Mesendoderm (in vitro differentiated cells): ENCODE measurements around the gene RDH13.
A peak's percentile ranks its signal among the peaks of the same experiment; 100 is the strongest.
"Not testable (repeated sequence)": the region's sequence is repeated elsewhere in the genome, so short reads cannot be mapped to it uniquely, and the experiment has no call there.

Experiments
- DNase-seq: peaks from one replicate; pipeline ENCODE4 v3.0.0; 2013
- H2AK5ac ChIP-seq: 2 replicates; pipeline ENCODE4 v1.6.1; 2013; ENCODE audit warnings: low read length, inconsistent platforms
- H2BK120ac ChIP-seq: 2 replicates; pipeline ENCODE4 v1.6.1; 2013; ENCODE audit warnings: low read depth, mild to moderate bottlenecking, low read length, moderate library complexity, mixed read lengths
- H2BK15ac ChIP-seq: replicated peaks from 2 replicates; pipeline ENCODE4 v1.6.1; 2013; ENCODE audit warnings: low read depth, mild to moderate bottlenecking, moderate library complexity
- H2BK5ac ChIP-seq: 2 replicates; pipeline ENCODE4 v1.6.1; 2013; ENCODE audit warnings: low read length, inconsistent platforms
- H3K18ac ChIP-seq: 2 replicates; pipeline ENCODE4 v1.6.1; 2013; ENCODE audit warnings: mild to moderate bottlenecking, low read length, mixed read lengths
- H3K23ac ChIP-seq: one replicate; pipeline ENCODE4 v1.6.1; 2013; ENCODE audit warnings: low read length
- H3K27ac ChIP-seq: 2 replicates; pipeline ENCODE4 v1.5.1; 2013; ENCODE audit warnings: low read depth, mild to moderate bottlenecking, inconsistent platforms, low read length, moderate library complexity
- H3K27me3 ChIP-seq: 2 replicates; pipeline ENCODE4 v1.6.1; 2013; ENCODE audit warnings: low read length, control low read depth, mild to moderate bottlenecking, inconsistent platforms; ENCODE audit not compliant: insufficient read depth, poor library complexity
- H3K36me3 ChIP-seq: 2 replicates; pipeline ENCODE4 v1.6.1; 2013; ENCODE audit warnings: low read length, inconsistent platforms; ENCODE audit not compliant: control insufficient read depth, insufficient read depth
- H3K4ac ChIP-seq: one replicate; pipeline ENCODE4 v1.6.1; 2013; ENCODE audit warnings: low read depth, mild to moderate bottlenecking, low read length, moderate library complexity
- H3K4me1 ChIP-seq: 2 replicates; pipeline ENCODE4 v1.6.1; 2013; ENCODE audit warnings: low read depth, low read length, inconsistent platforms; ENCODE audit not compliant: control insufficient read depth
- H3K4me2 ChIP-seq: 2 replicates; pipeline ENCODE4 v1.6.1; 2013; ENCODE audit warnings: low read length
- H3K4me3 ChIP-seq: 2 replicates; pipeline ENCODE4 v1.5.1; 2013; ENCODE audit warnings: mild to moderate bottlenecking, low read length
- H3K56ac ChIP-seq: one replicate; pipeline ENCODE4 v1.6.1; 2013; ENCODE audit warnings: low read length
- H3K79me1 ChIP-seq: 2 replicates; pipeline ENCODE4 v1.6.1; 2013; ENCODE audit warnings: low read length, inconsistent platforms
- H3K79me2 ChIP-seq: 2 replicates; pipeline ENCODE4 v1.6.1; 2013; ENCODE audit warnings: mild to moderate bottlenecking, low read length; ENCODE audit not compliant: control insufficient read depth, insufficient read depth
- H3K9ac ChIP-seq: 2 replicates; pipeline ENCODE4 v1.6.1; 2013; ENCODE audit warnings: low read length, inconsistent platforms
- H4K5ac ChIP-seq: one replicate; pipeline ENCODE4 v1.6.1; 2013; ENCODE audit warnings: low read length
- H4K8ac ChIP-seq: one replicate; pipeline ENCODE4 v1.6.1; 2013; ENCODE audit warnings: low read depth, mild to moderate bottlenecking, control low read depth, low read length, moderate library complexity
- WGBS: extraction: QIAGEN DNeasy Blood & Tissue Kit; methylation state at CpG from one replicate; pipeline ENCODE4 v1.1.7; 2013; ENCODE audit warnings: low lambda C conversion rate, missing lambda C conversion rate; ENCODE audit not compliant: insufficient coverage; ENCODE audit errors: extremely low coverage; 5-methylcytosine and 5-hydroxymethylcytosine counted together

The RDH13 gene

GRCh38 chr19:55016017-55016416, 46.9 kb downstream of the RDH13 start:
- peaks cover 9% of the 10 kb centered on the region for H3K4me1 ChIP-seq
- no peaks in the 10 kb centered on the region for H3K36me3 ChIP-seq
- H4K8ac ChIP-seq: no peak overlapping the region
- H2AK5ac ChIP-seq: no peak overlapping the region
- H3K4me2 ChIP-seq: no peak overlapping the region
- H2BK5ac ChIP-seq: no peak overlapping the region
- H3K23ac ChIP-seq: no peak overlapping the region
- H4K5ac ChIP-seq: no peak overlapping the region
- H2BK120ac ChIP-seq: no peak overlapping the region
- no CpG with 5 or more reads among the region's 3 CpGs for WGBS
- peaks cover 1% of the 10 kb centered on the region for H3K79me1 ChIP-seq
- H3K27me3 ChIP-seq: no peaks in the 10 kb centered on the region
- no peak overlapping the region for H3K9ac ChIP-seq
- DNase-seq: no peak
- no peak overlapping the region for H3K18ac ChIP-seq
- peaks cover 13% of the 10 kb centered on the region for H3K79me2 ChIP-seq
- H3K27ac ChIP-seq: no peak overlapping the region
- no peak overlapping the region for H3K4me3 ChIP-seq
- no peak overlapping the region for H3K56ac ChIP-seq
- H3K4ac ChIP-seq: peak overlapping the region; percentile 41
- no peak overlapping the region for H2BK15ac ChIP-seq

GRCh38 chr19:55015126-55015525, 47.8 kb downstream of the RDH13 start:
- H2BK5ac ChIP-seq: no peak overlapping the region
- no peak for DNase-seq
- H3K23ac ChIP-seq: no peak overlapping the region
- H4K5ac ChIP-seq: no peak overlapping the region
- H3K27ac ChIP-seq: no peak overlapping the region
- H3K36me3 ChIP-seq: no peaks in the 10 kb centered on the region
- H3K79me1 ChIP-seq: peaks cover 1% of the 10 kb centered on the region
- H3K18ac ChIP-seq: peak overlapping the region; percentile 11
- WGBS: no CpG with 5 or more reads among the region's 5 CpGs
- no peaks in the 10 kb centered on the region for H3K27me3 ChIP-seq
- H3K4ac ChIP-seq: peak overlapping the region; percentile 44
- peaks cover 9% of the 10 kb centered on the region for H3K4me1 ChIP-seq
- H3K56ac ChIP-seq: peak overlapping the region; percentile 44
- no peak overlapping the region for H3K4me3 ChIP-seq
- H2BK120ac ChIP-seq: no peak overlapping the region
- peaks cover 13% of the 10 kb centered on the region for H3K79me2 ChIP-seq
- H2BK15ac ChIP-seq: no peak overlapping the region
- no peak overlapping the region for H4K8ac ChIP-seq
- H3K4me2 ChIP-seq: no peak overlapping the region
- no peak overlapping the region for H3K9ac ChIP-seq
- no peak overlapping the region for H2AK5ac ChIP-seq

- Histone ChIP-seq H2BK5ac (peak overlapping the region; percentile 20), H3K9ac (no peak overlapping the region), H3K79me1 (peaks cover 1% of the 10 kb centered on the region), H2AK5ac (no peak overlapping the region), H3K4me3 (no peak overlapping the region), H3K79me2 (peaks cover 13% of the 10 kb centered on the region), H2BK120ac (no peak overlapping the region), H3K4me1 (peaks cover 9% of the 10 kb centered on the region), H4K5ac (no peak overlapping the region), H3K4me2 (no peak overlapping the region), H3K23ac (no peak overlapping the region), H3K27ac (no peak overlapping the region), H3K56ac (peak overlapping the region; percentile 54), H3K27me3 (no peaks in the 10 kb centered on the region), H3K36me3 (no peaks in the 10 kb centered on the region), H3K4ac (peak overlapping the region; percentile 44), H3K18ac (peak overlapping the region; percentile 11), H4K8ac (no peak overlapping the region), H2BK15ac (no peak overlapping the region)
- no CpG with 5 or more reads among the region's 22 CpGs for WGBS
- DNase-seq: no peak
Measured at GRCh38 chr19:55014714-55015113, 48.2 kb downstream of the RDH13 start.

GRCh38 chr19:55013596-55013995, 49.4 kb downstream of the RDH13 start:
- Histone ChIP-seq H3K79me1 (peaks cover 1% of the 10 kb centered on the region), H3K4me3 (no peak overlapping the region), H2AK5ac (no peak overlapping the region), H3K27ac (no peak overlapping the region), H3K23ac (no peak overlapping the region), H2BK120ac (peak overlapping the region; percentile 86), H2BK5ac (peak overlapping the region; percentile 43), H3K27me3 (no peaks in the 10 kb centered on the region), H3K4ac (no peak overlapping the region), H3K4me1 (peaks cover 9% of the 10 kb centered on the region), H3K36me3 (no peaks in the 10 kb centered on the region), H4K8ac (no peak overlapping the region), H3K9ac (no peak overlapping the region), H3K56ac (peak overlapping the region; percentile 58), H4K5ac (no peak overlapping the region), H3K18ac (peak overlapping the region; percentile 93), H3K4me2 (no peak overlapping the region), H2BK15ac (peak overlapping the region; percentile 93), H3K79me2 (peaks cover 14% of the 10 kb centered on the region)
- no peak for DNase-seq
- no CpG with 5 or more reads among the region's 5 CpGs for WGBS

- H4K8ac ChIP-seq: no peak overlapping the region
- peak overlapping the region; percentile 86 for H2BK120ac ChIP-seq
- no peak overlapping the region for H3K4me3 ChIP-seq
- H3K4me1 ChIP-seq: peaks cover 9% of the 10 kb centered on the region
- no peak overlapping the region for H4K5ac ChIP-seq
- peak overlapping the region; percentile 81 for H3K27ac ChIP-seq
- no peak overlapping the region for H2AK5ac ChIP-seq
- H3K4me2 ChIP-seq: no peak overlapping the region
- H3K27me3 ChIP-seq: no peaks in the 10 kb centered on the region
- whole genome bisulfite sequencing: no CpG with 5 or more reads among the region's 4 CpGs
- peak overlapping the region; percentile 59 for H2BK5ac ChIP-seq
- peaks cover 1% of the 10 kb centered on the region for H3K79me1 ChIP-seq
- no peak overlapping the region for H2BK15ac ChIP-seq
- DNase-seq: peak; percentile 48
- H3K23ac ChIP-seq: no peak overlapping the region
- H3K4ac ChIP-seq: peak overlapping the region; percentile 96
- peaks cover 14% of the 10 kb centered on the region for H3K79me2 ChIP-seq
- H3K18ac ChIP-seq: no peak overlapping the region
- no peak overlapping the region for H3K9ac ChIP-seq
- H3K56ac ChIP-seq: peak overlapping the region; percentile 60
- H3K36me3 ChIP-seq: no peaks in the 10 kb centered on the region
Measured at GRCh38 chr19:55012306-55012705, 50.6 kb downstream of the RDH13 start.

- not testable (repeated sequence) for H3K23ac ChIP-seq, H4K5ac ChIP-seq, H2BK15ac ChIP-seq, H2BK5ac ChIP-seq, H3K79me1 ChIP-seq, H3K27me3 ChIP-seq, H3K4me3 ChIP-seq, H3K4ac ChIP-seq, H2AK5ac ChIP-seq, H3K4me2 ChIP-seq, DNase-seq, H3K36me3 ChIP-seq, H4K8ac ChIP-seq, H3K27ac ChIP-seq, H3K4me1 ChIP-seq, H2BK120ac ChIP-seq, H3K18ac ChIP-seq
- WGBS: no CpG with 5 or more reads among the region's 7 CpGs
- peak overlapping the region; percentile 49 for H3K9ac ChIP-seq
- peaks cover 14% of the 10 kb centered on the region for H3K79me2 ChIP-seq
- H3K56ac ChIP-seq: peak overlapping the region; percentile 49
Measured at GRCh38 chr19:55010561-55010960, 52.4 kb downstream of the RDH13 start.
